Measurements from ENCODE around the gene SFXN5. TPM values are rescaled to one million over a fixed set of nuclear protein-coding genes. Genes with fewer than 3 reads are reported as not detected.

Gene SFXN5
- total RNA-seq, 3 donors from 2014 or later (not counting 1 experiment from before 2014, with no cell fraction given) = 15.3 to 22.3 (median 19.8) TPM

DNA sequence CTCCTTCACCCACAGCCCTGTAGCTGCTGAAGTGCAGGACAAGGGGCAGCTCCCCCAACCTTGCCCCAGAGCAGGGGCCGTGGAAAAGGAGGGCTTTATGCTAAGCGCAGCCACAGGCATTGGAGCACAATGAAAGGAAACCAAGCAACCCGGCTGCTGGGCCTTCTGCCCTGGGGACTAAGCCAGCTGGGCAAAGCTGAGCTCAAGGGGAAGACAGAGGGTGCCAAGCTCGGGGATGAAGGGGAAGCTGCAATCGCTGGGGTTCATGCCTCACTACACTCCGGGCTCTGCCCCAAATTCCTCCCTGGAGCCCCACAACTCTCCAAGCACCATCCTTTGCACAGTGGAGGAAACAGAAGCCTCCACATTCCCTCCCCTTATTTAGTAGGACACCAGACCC, 12.4 kb downstream of the SFXN5 start:
- H3K4me3 ChIP-seq (ENCODE audit: low read length) = no peak overlapping the region

DNA sequence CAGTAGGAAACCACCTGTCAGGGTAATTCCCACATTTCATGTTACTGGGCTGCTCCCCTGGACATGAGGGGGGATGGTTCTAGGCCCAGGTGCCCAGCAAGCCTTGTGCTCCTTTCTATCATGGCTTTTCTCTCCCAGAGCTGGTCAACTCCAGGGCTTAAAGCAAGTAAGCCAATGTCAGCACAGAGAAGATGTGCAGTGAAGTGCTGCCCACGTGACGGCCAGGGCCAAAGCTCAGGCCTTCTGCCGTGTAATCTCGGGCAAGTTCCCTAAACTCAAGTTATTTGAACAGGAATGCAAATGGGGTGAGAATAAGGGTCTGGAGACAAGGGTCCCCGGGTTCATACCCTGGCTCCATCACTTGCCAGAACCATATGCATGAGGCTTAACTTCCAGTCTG, 16.5 kb downstream of the SFXN5 start:
- no peak overlapping the region for H3K27ac Mint-ChIP-seq
- no peaks in the 10 kb centered on the region for H3K4me1 ChIP-seq (ENCODE audit: control insufficient read depth, insufficient read depth, low read length)
- peaks cover 14% of the 10 kb centered on the region for H3K36me3 Mint-ChIP-seq
- DNase-seq (no peak), ATAC-seq (no peak)
- H3K4me1 Mint-ChIP-seq = peaks cover 0 to 7% of the 10 kb centered on the region in 2 donors
- 88% methylated on average over 5 of the region's 5 CpGs for WGBS (ENCODE audit: insufficient coverage)
- no peak overlapping the region for H3K4me3 ChIP-seq (ENCODE audit: low read length)
- intact Hi-C loops (cut with micrococcal nuclease) = no loop called here
- TF ChIP-seq, protein P1, sequence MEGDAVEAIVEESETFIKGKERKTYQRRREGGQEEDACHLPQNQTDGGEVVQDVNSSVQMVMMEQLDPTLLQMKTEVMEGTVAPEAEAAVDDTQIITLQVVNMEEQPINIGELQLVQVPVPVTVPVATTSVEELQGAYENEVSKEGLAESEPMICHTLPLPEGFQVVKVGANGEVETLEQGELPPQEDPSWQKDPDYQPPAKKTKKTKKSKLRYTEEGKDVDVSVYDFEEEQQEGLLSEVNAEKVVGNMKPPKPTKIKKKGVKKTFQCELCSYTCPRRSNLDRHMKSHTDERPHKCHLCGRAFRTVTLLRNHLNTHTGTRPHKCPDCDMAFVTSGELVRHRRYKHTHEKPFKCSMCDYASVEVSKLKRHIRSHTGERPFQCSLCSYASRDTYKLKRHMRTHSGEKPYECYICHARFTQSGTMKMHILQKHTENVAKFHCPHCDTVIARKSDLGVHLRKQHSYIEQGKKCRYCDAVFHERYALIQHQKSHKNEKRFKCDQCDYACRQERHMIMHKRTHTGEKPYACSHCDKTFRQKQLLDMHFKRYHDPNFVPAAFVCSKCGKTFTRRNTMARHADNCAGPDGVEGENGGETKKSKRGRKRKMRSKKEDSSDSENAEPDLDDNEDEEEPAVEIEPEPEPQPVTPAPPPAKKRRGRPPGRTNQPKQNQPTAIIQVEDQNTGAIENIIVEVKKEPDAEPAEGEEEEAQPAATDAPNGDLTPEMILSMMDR (IDR thresholded peaks at IDR 0.05) = no peak
- no peaks in the 10 kb centered on the region for H3K9me3 ChIP-seq (ENCODE audit: control insufficient read depth, insufficient read depth, low read length)
- peaks cover 7% of the 10 kb centered on the region for H3K36me3 ChIP-seq (ENCODE audit: control insufficient read depth, insufficient read depth, low read length)
- peaks cover 0 to 2% of the 10 kb centered on the region in 2 donors for H3K9me3 Mint-ChIP-seq
- H3K27me3 ChIP-seq (ENCODE audit: control insufficient read depth, insufficient read depth, low read length) = no peaks in the 10 kb centered on the region
- H3K4me3 Mint-ChIP-seq = no peak overlapping the region
- no peaks in the 10 kb centered on the region for H3K27me3 Mint-ChIP-seq (ENCODE audit: low read depth in 2 of 2)
- H3K27ac ChIP-seq (ENCODE audit: low read length) = no peak overlapping the region

More for the DNA sequence above, 12.4 kb downstream of the SFXN5 start:
- Histone ChIP-seq H3K36me3 (ENCODE audit: control insufficient read depth, insufficient read depth, low read length) (peaks cover 7% of the 10 kb centered on the region), H3K27me3 (ENCODE audit: control insufficient read depth, insufficient read depth, low read length) (no peaks in the 10 kb centered on the region), H3K9me3 (ENCODE audit: control insufficient read depth, insufficient read depth, low read length) (no peaks in the 10 kb centered on the region), H3K4me1 (ENCODE audit: control insufficient read depth, insufficient read depth, low read length) (no peaks in the 10 kb centered on the region), H3K27ac (ENCODE audit: low read length) (no peak overlapping the region)
- Mint-ChIP-seq H3K27me3 (ENCODE audit: low read depth in 2 of 2) (no peaks in the 10 kb centered on the region), H3K36me3 (peaks cover 14% of the 10 kb centered on the region), H3K4me3 (no peak overlapping the region), H3K27ac (no peak overlapping the region), H3K9me3 (peaks cover 0 to 2% of the 10 kb centered on the region in 2 donors), H3K4me1 (peaks cover 6 to 19% of the 10 kb centered on the region in 2 donors)
- WGBS (ENCODE audit: insufficient coverage) = 73% methylated on average over 6 of the region's 6 CpGs
- DNase-seq (no peak), ATAC-seq (no peak)
- intact Hi-C loops (cut with micrococcal nuclease) = no loop called here
- TF ChIP-seq, protein P1 (IDR thresholded peaks at IDR 0.05) = no peak

DNA sequence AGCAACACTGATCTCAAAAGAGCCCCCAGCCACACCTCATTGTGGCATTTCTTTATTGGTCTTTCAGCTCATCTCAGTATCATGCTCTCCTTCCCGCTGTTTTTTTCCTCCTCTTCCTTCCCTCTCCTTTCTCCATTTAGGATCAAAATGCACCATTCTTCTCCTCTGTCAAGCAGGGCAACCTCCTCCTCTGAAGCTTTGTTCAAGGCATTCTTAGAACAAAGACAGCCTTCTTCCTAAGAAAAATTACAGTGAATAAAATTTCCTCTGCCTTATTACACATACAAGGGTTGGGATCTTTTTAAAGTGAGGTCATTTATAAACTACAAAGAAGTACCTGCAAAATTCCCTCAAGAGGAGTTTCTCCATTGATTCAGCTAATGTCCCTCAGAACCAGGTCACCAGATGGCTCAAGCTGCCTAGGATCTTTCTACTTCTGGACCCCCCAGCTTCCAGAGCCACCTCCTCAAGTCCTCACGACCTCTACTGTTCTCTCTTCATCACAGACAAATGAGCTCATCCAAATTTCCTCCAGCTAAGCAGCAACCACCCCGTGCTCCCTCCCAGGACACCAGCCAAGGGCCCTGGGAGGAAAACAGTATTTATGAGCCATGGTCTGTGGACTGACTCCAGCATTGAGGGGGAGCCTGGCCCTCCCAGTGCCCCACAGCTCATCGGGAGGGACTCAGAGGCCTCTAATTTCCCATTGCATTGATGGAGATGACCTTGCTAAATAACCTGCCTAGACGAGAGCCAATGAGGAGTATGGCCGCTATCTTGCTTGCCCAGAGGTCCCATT, 18.0 kb downstream of the SFXN5 start:
- no peak for ATAC-seq
- H3K27me3 Mint-ChIP-seq (ENCODE audit: low read depth in 2 of 2) = no peaks in the 10 kb centered on the region

More for the DNA sequence above, 18.0 kb downstream of the SFXN5 start:
- intact Hi-C loops (cut with micrococcal nuclease) = no loop called here
- Histone ChIP-seq H3K4me1 (ENCODE audit: control insufficient read depth, insufficient read depth, low read length) (no peaks in the 10 kb centered on the region), H3K4me3 (ENCODE audit: low read length) (no peak overlapping the region), H3K27ac (ENCODE audit: low read length) (no peak overlapping the region), H3K27me3 (ENCODE audit: control insufficient read depth, insufficient read depth, low read length) (no peaks in the 10 kb centered on the region), H3K9me3 (ENCODE audit: control insufficient read depth, insufficient read depth, low read length) (no peaks in the 10 kb centered on the region), H3K36me3 (ENCODE audit: control insufficient read depth, insufficient read depth, low read length) (peaks cover 7% of the 10 kb centered on the region)
- Mint-ChIP-seq H3K36me3 (peaks cover 14% of the 10 kb centered on the region), H3K27ac (no peak overlapping the region), H3K4me3 (no peak overlapping the region), H3K4me1 (no peaks in the 10 kb centered on the region), H3K9me3 (peaks cover 0 to 2% of the 10 kb centered on the region in 2 donors)
- no peak for DNase-seq
- WGBS (ENCODE audit: insufficient coverage) = 90% methylated on average over 6 of the region's 6 CpGs
- TF ChIP-seq, protein P1 (IDR thresholded peaks at IDR 0.05) = no peak
